GM12891 (cell line): ENCODE results near the gene LRRC10B.

ENCODE experiments used
- PAX5 ChIP-seq: IDR thresholded peaks from 2 replicates; pipeline ENCODE4 v1.6.1; 2011; ENCODE audit warnings: low read length, moderate library complexity, mild to moderate bottlenecking; ENCODE audit not compliant: insufficient read depth, severe bottlenecking
- POLR2A ChIP-seq: IDR thresholded peaks from 2 replicates; pipeline ENCODE4 v1.6.1; 2011; ENCODE audit warnings: low read depth, low read length, control low read depth
- POLR2AphosphoS5 ChIP-seq: IDR thresholded peaks from 2 replicates; pipeline ENCODE4 v1.6.1; 2011; ENCODE audit warnings: low read depth, low read length, control low read depth
- SPI1 ChIP-seq: IDR thresholded peaks from 2 replicates; pipeline ENCODE4 v1.6.1; 2011; ENCODE audit warnings: low read depth, low read length, control low read depth
- TAF1 ChIP-seq: IDR thresholded peaks from 2 replicates; pipeline ENCODE4 v1.6.1; 2011; ENCODE audit warnings: low read depth, low read length, control low read depth

DNA sequence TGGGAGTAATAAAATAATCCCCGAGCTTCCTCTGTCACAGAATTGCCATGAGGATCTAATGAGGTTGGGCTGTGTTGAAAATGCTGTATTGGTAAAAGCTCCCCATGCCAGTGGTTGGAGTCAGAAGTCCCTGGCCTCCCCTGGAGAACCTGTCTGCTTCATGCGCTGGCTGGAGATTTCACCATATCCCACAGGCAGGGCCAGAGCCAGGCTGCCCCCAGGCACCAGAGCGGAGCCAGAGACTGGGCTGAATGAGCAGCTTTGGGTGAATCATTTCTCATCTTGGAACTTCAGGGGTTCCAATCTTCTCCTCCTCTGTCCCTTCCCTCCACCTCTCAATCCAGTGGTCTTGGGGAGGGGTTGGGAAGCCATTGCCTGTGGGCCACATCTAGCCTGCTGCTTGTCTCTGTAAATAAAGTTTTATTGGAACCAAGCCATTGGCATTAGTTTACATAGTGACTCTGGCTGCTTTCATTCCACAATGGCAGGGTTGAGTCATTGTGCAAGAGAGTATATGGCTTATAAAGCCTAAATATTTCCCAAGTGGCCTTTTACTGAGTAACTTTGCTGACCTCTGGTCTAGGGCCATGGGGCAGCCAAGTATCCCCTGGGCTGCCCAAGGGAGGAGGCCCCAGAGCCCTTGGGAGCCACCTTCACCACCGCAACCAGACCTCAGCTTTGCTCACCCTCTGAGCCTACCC lies 35.2 kb downstream of the LRRC10B start:
- no peak for TF ChIP-seq TAF1
- no peak for TF ChIP-seq POLR2A
- TF ChIP-seq POLR2AphosphoS5: no peak
- no peak for TF ChIP-seq PAX5
- no peak for TF ChIP-seq SPI1
